ENCODE results near the gene EZH2.

The EZH2 gene

DNA sequence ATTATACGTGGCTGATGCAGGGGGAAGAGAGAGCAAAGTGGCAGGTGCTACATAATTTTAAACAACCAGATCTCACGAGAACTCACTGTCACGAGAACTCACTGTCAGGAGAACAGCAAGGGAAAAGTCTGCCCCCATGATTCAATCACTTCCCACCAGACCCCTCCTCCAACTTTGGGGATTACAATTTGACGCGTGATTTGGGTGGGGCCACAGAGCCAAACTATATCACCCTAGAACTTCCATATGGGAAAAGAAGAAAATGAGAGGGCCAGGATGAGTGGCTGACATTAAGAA, 15.8 kb downstream of the EZH2 start:
- Histone ChIP-seq H3K4me2 (ENCODE audit: low read length) (no peak overlapping the region), H3K4me1 (no peaks in the 10 kb centered on the region), H2AFZ (no peak overlapping the region), H3K9ac (no peak overlapping the region), H3K27me3 (ENCODE audit: control insufficient read depth, insufficient read depth, low read length) (no peaks in the 10 kb centered on the region), H3K36me3 (ENCODE audit: control insufficient read depth, insufficient read depth, low read length) (no peaks in the 10 kb centered on the region), H3K9me3 (ENCODE audit: control insufficient read depth, low read length) (no peaks in the 10 kb centered on the region), H3K79me2 (peaks cover 4% of the 10 kb centered on the region), H3K4me3 (ENCODE audit: low read depth, low read length) (no peak overlapping the region), H3K27ac (no peak overlapping the region)
- TF ChIP-seq, protein P1, sequence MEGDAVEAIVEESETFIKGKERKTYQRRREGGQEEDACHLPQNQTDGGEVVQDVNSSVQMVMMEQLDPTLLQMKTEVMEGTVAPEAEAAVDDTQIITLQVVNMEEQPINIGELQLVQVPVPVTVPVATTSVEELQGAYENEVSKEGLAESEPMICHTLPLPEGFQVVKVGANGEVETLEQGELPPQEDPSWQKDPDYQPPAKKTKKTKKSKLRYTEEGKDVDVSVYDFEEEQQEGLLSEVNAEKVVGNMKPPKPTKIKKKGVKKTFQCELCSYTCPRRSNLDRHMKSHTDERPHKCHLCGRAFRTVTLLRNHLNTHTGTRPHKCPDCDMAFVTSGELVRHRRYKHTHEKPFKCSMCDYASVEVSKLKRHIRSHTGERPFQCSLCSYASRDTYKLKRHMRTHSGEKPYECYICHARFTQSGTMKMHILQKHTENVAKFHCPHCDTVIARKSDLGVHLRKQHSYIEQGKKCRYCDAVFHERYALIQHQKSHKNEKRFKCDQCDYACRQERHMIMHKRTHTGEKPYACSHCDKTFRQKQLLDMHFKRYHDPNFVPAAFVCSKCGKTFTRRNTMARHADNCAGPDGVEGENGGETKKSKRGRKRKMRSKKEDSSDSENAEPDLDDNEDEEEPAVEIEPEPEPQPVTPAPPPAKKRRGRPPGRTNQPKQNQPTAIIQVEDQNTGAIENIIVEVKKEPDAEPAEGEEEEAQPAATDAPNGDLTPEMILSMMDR (IDR thresholded peaks at IDR 0.05): no peak

DNA sequence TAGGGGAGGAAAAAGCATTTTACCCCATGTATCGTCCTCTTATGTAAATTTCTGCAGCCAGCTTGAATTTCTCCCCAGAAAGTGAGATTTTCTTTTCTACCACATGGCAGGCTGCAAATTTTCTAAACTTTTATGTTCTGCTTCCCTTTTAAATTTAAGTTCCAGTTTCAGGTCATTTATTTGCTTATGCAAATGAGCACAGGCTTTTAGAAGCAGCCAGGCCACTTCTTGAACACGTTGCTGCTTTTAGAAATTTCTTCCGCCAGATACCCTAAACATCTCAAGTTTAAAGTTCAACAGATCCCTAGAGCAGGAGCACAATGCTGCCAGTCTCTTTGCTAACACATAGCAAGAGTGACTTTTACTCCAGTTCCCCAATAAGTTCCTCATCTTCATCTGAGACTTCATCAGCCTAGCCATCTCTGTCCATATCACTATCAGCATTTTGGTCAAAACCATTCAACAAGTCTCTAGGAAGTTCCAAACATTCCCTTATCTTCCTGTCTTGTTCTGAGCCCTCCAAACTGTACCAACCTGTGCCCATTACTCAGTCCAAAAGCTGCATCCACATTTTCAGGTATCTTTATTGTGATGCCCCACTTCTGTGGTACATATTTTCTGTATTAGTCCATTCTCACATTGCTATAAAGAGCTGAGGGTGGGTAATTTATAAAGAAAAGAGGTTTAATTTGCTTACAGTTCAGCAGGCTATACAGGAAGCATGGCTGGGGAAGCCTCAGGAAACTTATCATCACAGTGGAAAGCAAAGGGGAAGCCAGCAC, 16.3 kb downstream of the EZH2 start:
- Histone ChIP-seq H2AFZ (no peak overlapping the region), H3K4me1 (no peaks in the 10 kb centered on the region), H3K27me3 (ENCODE audit: control insufficient read depth, insufficient read depth, low read length) (no peaks in the 10 kb centered on the region), H3K36me3 (ENCODE audit: control insufficient read depth, insufficient read depth, low read length) (no peaks in the 10 kb centered on the region), H3K4me2 (ENCODE audit: low read length) (no peak overlapping the region), H3K27ac (no peak overlapping the region), H3K79me2 (peaks cover 3% of the 10 kb centered on the region), H3K9me3 (ENCODE audit: control insufficient read depth, low read length) (no peaks in the 10 kb centered on the region), H3K4me3 (ENCODE audit: low read depth, low read length) (no peak overlapping the region), H3K9ac (no peak overlapping the region)
- TF ChIP-seq, protein P1 (IDR thresholded peaks at IDR 0.05): no peak

DNA sequence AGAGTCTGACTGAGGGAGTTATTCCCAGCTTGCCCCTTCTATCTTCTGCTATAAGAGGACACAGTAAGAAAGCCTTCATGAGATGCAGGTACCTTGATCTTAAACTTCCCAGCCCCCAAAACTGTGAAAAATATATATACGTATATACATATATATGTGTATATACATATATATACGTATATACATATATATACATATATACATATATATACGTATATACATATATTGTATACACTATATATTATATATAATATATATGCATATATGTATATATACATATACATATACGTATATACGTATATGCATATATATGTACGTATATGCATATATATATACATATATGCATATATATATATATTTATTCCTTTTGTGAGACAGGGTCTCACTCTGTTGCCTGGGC, 17.7 kb downstream of the EZH2 start:
- Histone ChIP-seq H3K36me3 (ENCODE audit: control insufficient read depth, insufficient read depth, low read length) (no peaks in the 10 kb centered on the region), H2AFZ (no peak overlapping the region), H3K79me2 (no peaks in the 10 kb centered on the region), H3K9me3 (ENCODE audit: control insufficient read depth, low read length) (no peaks in the 10 kb centered on the region), H3K4me3 (ENCODE audit: low read depth, low read length) (no peak overlapping the region), H3K9ac (no peak overlapping the region), H3K27ac (no peak overlapping the region), H3K4me2 (ENCODE audit: low read length) (no peak overlapping the region), H3K27me3 (ENCODE audit: control insufficient read depth, insufficient read depth, low read length) (no peaks in the 10 kb centered on the region), H3K4me1 (no peaks in the 10 kb centered on the region)
- TF ChIP-seq, protein P1 (IDR thresholded peaks at IDR 0.05): no peak

DNA sequence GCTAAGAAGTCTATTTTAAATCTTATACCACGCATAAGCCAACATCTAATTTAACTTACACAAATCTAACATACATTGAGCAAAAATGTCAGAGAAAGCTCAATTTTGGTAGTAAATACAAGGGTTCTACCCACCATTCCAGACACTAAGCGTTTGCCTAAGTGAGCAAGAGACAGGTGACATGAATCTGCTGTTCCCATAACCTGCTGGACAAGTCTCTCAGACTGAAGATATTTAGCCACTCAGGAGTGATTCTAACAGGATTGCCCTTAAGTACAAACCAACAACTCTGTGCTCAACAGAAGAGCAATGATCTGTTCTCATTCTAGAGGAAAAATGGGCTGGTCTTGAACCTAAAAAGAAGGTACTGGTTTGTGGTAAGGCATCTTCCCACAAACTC, 18.8 kb downstream of the EZH2 start:
- Histone ChIP-seq H3K27ac (no peak overlapping the region), H3K9me3 (ENCODE audit: control insufficient read depth, low read length) (no peaks in the 10 kb centered on the region), H3K79me2 (no peaks in the 10 kb centered on the region), H3K27me3 (ENCODE audit: control insufficient read depth, insufficient read depth, low read length) (no peaks in the 10 kb centered on the region), H3K4me1 (no peaks in the 10 kb centered on the region), H2AFZ (no peak overlapping the region), H3K9ac (no peak overlapping the region), H3K4me2 (ENCODE audit: low read length) (no peak overlapping the region), H3K4me3 (ENCODE audit: low read depth, low read length) (no peak overlapping the region), H3K36me3 (ENCODE audit: control insufficient read depth, insufficient read depth, low read length) (no peaks in the 10 kb centered on the region)
- TF ChIP-seq, protein P1 (IDR thresholded peaks at IDR 0.05): no peak

DNA sequence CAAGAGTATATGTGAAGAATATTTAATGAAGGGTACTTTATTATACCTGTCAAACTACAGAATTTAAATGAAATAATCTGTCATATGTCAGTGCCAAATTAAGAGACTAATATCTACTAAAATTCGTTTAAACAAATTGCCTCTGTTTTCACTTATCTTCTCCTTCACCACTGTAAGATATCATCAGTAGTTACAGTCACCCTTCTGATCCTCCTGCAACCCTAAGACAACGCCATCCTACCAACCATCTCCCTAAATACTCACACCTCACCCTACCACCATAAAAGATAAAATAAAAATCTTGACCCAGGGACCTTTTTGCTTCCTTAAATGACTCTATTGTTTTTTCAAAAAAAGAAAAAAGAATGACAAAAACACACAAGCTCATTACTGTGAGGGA, 20.8 kb downstream of the EZH2 start:
- TF ChIP-seq, protein P1 (IDR thresholded peaks at IDR 0.05): no peak
- no peak overlapping the region for H3K9ac ChIP-seq
- H3K79me2 ChIP-seq: no peaks in the 10 kb centered on the region
- H3K27ac ChIP-seq: no peak overlapping the region
- no peak overlapping the region for H3K4me3 ChIP-seq (ENCODE audit: low read depth, low read length)
- no peaks in the 10 kb centered on the region for H3K27me3 ChIP-seq (ENCODE audit: control insufficient read depth, insufficient read depth, low read length)
- H3K4me1 ChIP-seq: no peaks in the 10 kb centered on the region
- H3K4me2 ChIP-seq (ENCODE audit: low read length): no peak overlapping the region
- no peak overlapping the region for H2AFZ ChIP-seq
- H3K9me3 ChIP-seq (ENCODE audit: control insufficient read depth, low read length): no peaks in the 10 kb centered on the region
- H3K36me3 ChIP-seq (ENCODE audit: control insufficient read depth, insufficient read depth, low read length): no peaks in the 10 kb centered on the region

All from parathyroid adenoma (tissue), 2 donors.